ENCODE data around the gene EIF4EBP2. TPM values are rescaled to one million over a fixed set of nuclear protein-coding genes. Genes with fewer than 3 reads are reported as not detected.
A peak's percentile ranks its signal among the peaks of the same experiment; 100 is the strongest.

The EIF4EBP2 gene
- total and polyA plus RNA-seq, 2 of the 13 experiments (the other 11 are each of a cell fraction or from before 2014, with no cell fraction given), result 16.9 to 22.0 TPM

DNA sequence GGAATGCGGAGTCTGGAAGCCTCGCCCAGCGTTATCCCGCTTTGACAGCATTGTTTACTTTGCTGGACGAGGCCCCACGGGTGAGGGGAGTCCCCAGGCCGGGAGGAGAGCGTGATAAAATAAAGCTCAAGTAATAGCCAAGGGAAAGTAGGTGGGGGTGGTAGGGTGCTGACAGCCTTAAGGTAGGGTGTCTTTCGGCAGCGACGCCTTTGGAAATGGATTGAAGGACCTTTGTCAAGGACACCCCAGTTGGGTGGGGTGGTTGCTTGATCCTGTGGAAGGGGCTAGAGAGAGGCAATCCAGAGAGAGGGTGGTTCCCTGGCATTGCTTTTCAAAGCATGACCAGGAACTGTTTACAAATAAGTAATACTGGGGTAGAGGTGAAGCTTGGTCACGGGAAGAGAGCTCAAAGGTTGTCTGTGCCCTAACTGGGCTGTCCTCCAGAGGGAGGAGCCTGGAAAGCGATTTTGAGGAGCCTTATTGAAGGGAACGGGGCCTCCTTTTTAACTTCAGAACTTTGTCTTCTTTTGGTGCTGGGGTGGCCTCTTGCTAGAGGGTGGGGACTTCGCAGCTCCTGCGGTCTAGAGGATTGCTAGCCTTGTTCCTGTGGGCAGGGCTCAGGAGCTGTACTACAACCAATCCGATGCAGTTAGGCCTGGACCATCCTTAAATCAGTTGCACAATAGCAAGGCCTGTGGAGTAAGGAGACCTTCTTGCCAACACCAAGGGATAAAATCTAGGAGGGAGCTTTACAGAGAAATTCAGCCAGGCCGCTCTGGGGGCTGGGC, 1.3 kb downstream of the EIF4EBP2 start (continued):
- TF ChIP-seq AKAP8 (CRISPR knock-in tag; IDR thresholded peaks at IDR 0.05), result no peak
- TF ChIP-seq HNRNPK (IDR thresholded peaks at IDR 0.05; ENCODE audit: low read depth, low read length, poor library complexity, severe bottlenecking), result no peak
- no peak; the same call in 1 of the 2 replicates for TF ChIP-seq ZMYM4 (CRISPR knock-in tag; IDR thresholded peaks at IDR 0.05)
- TF ChIP-seq RXRB (CRISPR knock-in tag; IDR thresholded peaks at IDR 0.05; ENCODE audit: borderline replicate concordance), result peak; percentile 85
- TF ChIP-seq PPARG (CRISPR knock-in tag; conservative IDR thresholded peaks at IDR 0.05), result peak; percentile 98
- TF ChIP-seq CENPT (CRISPR knock-in tag; IDR thresholded peaks at IDR 0.05; ENCODE audit: low read depth), result no peak
- no peak for TF ChIP-seq FOXM1 (CRISPR knock-in tag; IDR thresholded peaks at IDR 0.05)
- TF ChIP-seq ZNF724P (CRISPR knock-in tag; IDR thresholded peaks at IDR 0.05; ENCODE audit: borderline replicate concordance), result no peak
- no peak for TF ChIP-seq ZNF207 (IDR thresholded peaks at IDR 0.05; ENCODE audit: borderline replicate concordance)
- TF ChIP-seq, protein P1, sequence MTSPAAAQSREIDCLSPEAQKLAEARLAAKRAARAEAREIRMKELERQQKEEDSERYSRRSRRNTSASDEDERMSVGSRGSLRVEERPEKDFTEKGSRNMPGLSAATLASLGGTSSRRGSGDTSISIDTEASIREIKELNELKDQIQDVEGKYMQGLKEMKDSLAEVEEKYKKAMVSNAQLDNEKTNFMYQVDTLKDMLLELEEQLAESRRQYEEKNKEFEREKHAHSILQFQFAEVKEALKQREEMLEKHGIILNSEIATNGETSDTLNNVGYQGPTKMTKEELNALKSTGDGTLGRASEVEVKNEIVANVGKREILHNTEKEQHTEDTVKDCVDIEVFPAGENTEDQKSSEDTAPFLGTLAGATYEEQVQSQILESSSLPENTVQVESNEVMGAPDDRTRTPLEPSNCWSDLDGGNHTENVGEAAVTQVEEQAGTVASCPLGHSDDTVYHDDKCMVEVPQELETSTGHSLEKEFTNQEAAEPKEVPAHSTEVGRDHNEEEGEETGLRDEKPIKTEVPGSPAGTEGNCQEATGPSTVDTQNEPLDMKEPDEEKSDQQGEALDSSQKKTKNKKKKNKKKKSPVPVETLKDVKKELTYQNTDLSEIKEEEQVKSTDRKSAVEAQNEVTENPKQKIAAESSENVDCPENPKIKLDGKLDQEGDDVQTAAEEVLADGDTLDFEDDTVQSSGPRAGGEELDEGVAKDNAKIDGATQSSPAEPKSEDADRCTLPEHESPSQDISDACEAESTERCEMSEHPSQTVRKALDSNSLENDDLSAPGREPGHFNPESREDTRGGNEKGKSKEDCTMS (CRISPR knock-in tag; conservative IDR thresholded peaks at IDR 0.05), result no peak
- TF ChIP-seq, protein P2, sequence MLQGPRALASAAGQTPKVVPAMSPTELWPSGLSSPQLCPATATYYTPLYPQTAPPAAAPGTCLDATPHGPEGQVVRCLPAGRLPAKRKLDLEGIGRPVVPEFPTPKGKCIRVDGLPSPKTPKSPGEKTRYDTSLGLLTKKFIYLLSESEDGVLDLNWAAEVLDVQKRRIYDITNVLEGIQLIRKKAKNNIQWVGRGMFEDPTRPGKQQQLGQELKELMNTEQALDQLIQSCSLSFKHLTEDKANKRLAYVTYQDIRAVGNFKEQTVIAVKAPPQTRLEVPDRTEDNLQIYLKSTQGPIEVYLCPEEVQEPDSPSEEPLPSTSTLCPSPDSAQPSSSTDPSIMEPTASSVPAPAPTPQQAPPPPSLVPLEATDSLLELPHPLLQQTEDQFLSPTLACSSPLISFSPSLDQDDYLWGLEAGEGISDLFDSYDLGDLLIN (CRISPR knock-in tag; IDR thresholded peaks at IDR 0.05; ENCODE audit: borderline replicate concordance), result no peak
- TF ChIP-seq ZSCAN21 (CRISPR knock-in tag; IDR thresholded peaks at IDR 0.05; ENCODE audit: borderline replicate concordance), result no peak
- no peak for TF ChIP-seq ZNF496 (CRISPR knock-in tag; IDR thresholded peaks at IDR 0.05; ENCODE audit: insufficient replicate concordance)
- no peak for TF ChIP-seq ZBTB7A (CRISPR knock-in tag; IDR thresholded peaks at IDR 0.05)
- no peak for TF ChIP-seq TIGD3 (CRISPR knock-in tag; IDR thresholded peaks at IDR 0.05; ENCODE audit: borderline replicate concordance)
- no peak for TF ChIP-seq REXO4 (CRISPR knock-in tag; IDR thresholded peaks at IDR 0.05; ENCODE audit: borderline replicate concordance)
- no peak for TF ChIP-seq RFX5 (IDR thresholded peaks at IDR 0.05; ENCODE audit: low read depth, low read length)
- peak; percentile 60 for TF ChIP-seq ASH2L (IDR thresholded peaks at IDR 0.05; ENCODE audit: insufficient read length, low read depth, low read length)
- no peak for TF ChIP-seq PTBP1 (IDR thresholded peaks at IDR 0.05; ENCODE audit: low read depth, low read length, poor library complexity, severe bottlenecking)
- peak; percentile 38; the same call in 1 of the 2 replicates for TF ChIP-seq RFXAP (CRISPR knock-in tag; IDR thresholded peaks at IDR 0.05; ENCODE audit: borderline replicate concordance)
- TF ChIP-seq USF2 (IDR thresholded peaks at IDR 0.05; ENCODE audit: low read depth, low read length), result peak; percentile 16; the same call in 1 of the 2 replicates
- TF ChIP-seq USF2 (CRISPR knock-in tag; IDR thresholded peaks at IDR 0.05; ENCODE audit: borderline replicate concordance), result no peak
